A673 (cell line): ENCODE measurements around the gene FTO. TPM values are rescaled to one million over a fixed set of nuclear protein-coding genes. Genes with fewer than 3 reads are reported as not detected.

ENCODE experiments used
- BruUV-seq: library from RNA; stranded (reverse); fragments of 400-500 nt; replicated peaks from 2 replicates; lab custom pipeline; 2021; lab: Mats Ljungman, UMichigan
- CTCF ChIA-PET: fragments of 300-600 bp; sonication (Branson Sonifier 250); formaldehyde crosslinking; loops from one replicate; lab custom pipeline; 2022; ENCODE audit warnings: antibody characterized with exemption; lab: Charles Lee
- POLR2A ChIA-PET: fragments of 300-600 bp; sonication (Branson Sonifier 250); formaldehyde crosslinking; loops from one replicate; lab custom pipeline; 2022; ENCODE audit warnings: antibody characterized with exemption; ENCODE audit not compliant: low non-redundant PET; lab: Charles Lee
- DNase-seq: peaks from one replicate; pipeline ENCODE4 v3.0.0-alpha.2; 2015; ENCODE audit warnings: low spot score
- H3K27ac ChIP-seq: fragments of 200-600 bp; sonication (generic); 2 replicates; pipeline ENCODE4 v1.5.1; 2016; ENCODE audit warnings: mixed run types, low read depth, mild to moderate bottlenecking, mixed read lengths, antibody characterized with exemption, low read length; ENCODE audit not compliant: poor library complexity, severe bottlenecking
- H3K27me3 ChIP-seq: fragments of 200-600 bp; sonication (generic); replicated peaks from 2 replicates; pipeline ENCODE4 v1.6.1; 2017; ENCODE audit warnings: mixed run types, low read depth, mild to moderate bottlenecking, mixed read lengths, antibody characterized with exemption, low read length; ENCODE audit not compliant: insufficient read depth, poor library complexity
- H3K36me3 ChIP-seq: fragments of 200-600 bp; sonication (generic); 2 replicates; pipeline ENCODE4 v1.6.1; 2016; ENCODE audit warnings: mixed run types, mild to moderate bottlenecking, mixed read lengths, antibody characterized with exemption, low read length; ENCODE audit not compliant: insufficient read depth, poor library complexity, severe bottlenecking
- H3K4me1 ChIP-seq: fragments of 200-600 bp; sonication (generic); 2 replicates; pipeline ENCODE4 v1.6.1; 2017; ENCODE audit warnings: mixed run types, mild to moderate bottlenecking, mixed read lengths, antibody characterized with exemption, low read length; ENCODE audit not compliant: insufficient read depth, poor library complexity, severe bottlenecking
- H3K4me3 ChIP-seq: fragments of 200-600 bp; sonication (generic); 2 replicates; pipeline ENCODE4 v1.5.1; 2016; ENCODE audit warnings: low read depth, mixed run types, mild to moderate bottlenecking, mixed read lengths, low read length; ENCODE audit not compliant: poor library complexity, severe bottlenecking
- H3K9me3 ChIP-seq: fragments of 200-600 bp; sonication (generic); 2 replicates; pipeline ENCODE4 v1.6.1; 2016; ENCODE audit warnings: mixed run types, low read depth, mild to moderate bottlenecking, mixed read lengths, antibody characterized with exemption, low read length; ENCODE audit not compliant: poor library complexity, severe bottlenecking
- EZH2 ChIP-seq: fragments of 200-600 bp; sonication (generic); IDR thresholded peaks from 2 replicates; pipeline ENCODE4 v1.6.1; 2017; ENCODE audit warnings: borderline replicate concordance, low read depth, mild to moderate bottlenecking, mixed read lengths, antibody characterized with exemption, low read length; ENCODE audit not compliant: poor library complexity, severe bottlenecking
- intact Hi-C: fragments of 100-400 bp; cut with micrococcal nuclease; formaldehyde crosslinking; loops from one replicate; pipeline ENCODE4 v1.10.0; 2022; ENCODE audit not compliant: unreplicated experiment
- total RNA-seq: library from RNA; stranded (reverse); gene quantifications from 2 replicates; pipeline ENCODE4 v1.2.3, GENCODE V29; 2021
- TF ChIP-seq, protein P1 (sequence below): fragments of 300-800, 200-600 bp; sonication (generic); conservative IDR thresholded peaks from 2 replicates; pipeline ENCODE4 v1.5.1; 2017; ENCODE audit warnings: low read depth, mild to moderate bottlenecking, antibody characterized with exemption, low read length, moderate library complexity, mixed read lengths

FTO gene
- total RNA-seq, 1 experiment from 2014 or later, result 73.4 TPM

DNA sequence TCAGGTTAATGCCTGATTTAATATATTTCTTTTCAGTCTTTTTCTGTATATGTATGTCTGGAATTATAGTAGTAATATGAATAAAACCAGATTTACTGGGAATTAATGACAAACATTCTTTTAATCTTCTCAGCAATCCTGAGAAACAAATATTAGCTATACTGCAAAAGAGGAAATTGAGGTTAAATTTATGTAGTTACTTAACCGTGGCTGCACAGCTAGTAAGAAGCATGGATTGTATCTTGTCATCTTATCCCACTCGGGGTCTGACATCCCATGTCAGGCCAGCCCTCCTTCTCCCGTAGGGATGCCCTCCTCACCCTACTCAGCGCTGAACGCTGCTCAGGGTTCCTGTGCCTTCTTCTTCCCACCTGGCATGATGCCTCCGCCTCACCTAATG is 143.0 kb downstream of the FTO start:
- no TSS peak for BruUV-seq
- Histone ChIP-seq H3K27ac (no peak overlapping the region), H3K27me3 (no peaks in the 10 kb centered on the region), H3K4me1 (peaks cover 30% of the 10 kb centered on the region), H3K36me3 (no peaks in the 10 kb centered on the region), H3K9me3 (no peaks in the 10 kb centered on the region), H3K4me3 (no peak overlapping the region)
- no peak for DNase-seq
- POLR2A ChIA-PET, result no interaction called here
- intact Hi-C loops, result loop anchor here (10.0 kb wide), 1 partner anchor 142 kb away; the partner anchor contains the start of genes FTO and RPGRIP1L
- TF ChIP-seq, protein P1, sequence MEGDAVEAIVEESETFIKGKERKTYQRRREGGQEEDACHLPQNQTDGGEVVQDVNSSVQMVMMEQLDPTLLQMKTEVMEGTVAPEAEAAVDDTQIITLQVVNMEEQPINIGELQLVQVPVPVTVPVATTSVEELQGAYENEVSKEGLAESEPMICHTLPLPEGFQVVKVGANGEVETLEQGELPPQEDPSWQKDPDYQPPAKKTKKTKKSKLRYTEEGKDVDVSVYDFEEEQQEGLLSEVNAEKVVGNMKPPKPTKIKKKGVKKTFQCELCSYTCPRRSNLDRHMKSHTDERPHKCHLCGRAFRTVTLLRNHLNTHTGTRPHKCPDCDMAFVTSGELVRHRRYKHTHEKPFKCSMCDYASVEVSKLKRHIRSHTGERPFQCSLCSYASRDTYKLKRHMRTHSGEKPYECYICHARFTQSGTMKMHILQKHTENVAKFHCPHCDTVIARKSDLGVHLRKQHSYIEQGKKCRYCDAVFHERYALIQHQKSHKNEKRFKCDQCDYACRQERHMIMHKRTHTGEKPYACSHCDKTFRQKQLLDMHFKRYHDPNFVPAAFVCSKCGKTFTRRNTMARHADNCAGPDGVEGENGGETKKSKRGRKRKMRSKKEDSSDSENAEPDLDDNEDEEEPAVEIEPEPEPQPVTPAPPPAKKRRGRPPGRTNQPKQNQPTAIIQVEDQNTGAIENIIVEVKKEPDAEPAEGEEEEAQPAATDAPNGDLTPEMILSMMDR, result no peak
- TF ChIP-seq EZH2, result no peak
- CTCF ChIA-PET, result no interaction called here

DNA sequence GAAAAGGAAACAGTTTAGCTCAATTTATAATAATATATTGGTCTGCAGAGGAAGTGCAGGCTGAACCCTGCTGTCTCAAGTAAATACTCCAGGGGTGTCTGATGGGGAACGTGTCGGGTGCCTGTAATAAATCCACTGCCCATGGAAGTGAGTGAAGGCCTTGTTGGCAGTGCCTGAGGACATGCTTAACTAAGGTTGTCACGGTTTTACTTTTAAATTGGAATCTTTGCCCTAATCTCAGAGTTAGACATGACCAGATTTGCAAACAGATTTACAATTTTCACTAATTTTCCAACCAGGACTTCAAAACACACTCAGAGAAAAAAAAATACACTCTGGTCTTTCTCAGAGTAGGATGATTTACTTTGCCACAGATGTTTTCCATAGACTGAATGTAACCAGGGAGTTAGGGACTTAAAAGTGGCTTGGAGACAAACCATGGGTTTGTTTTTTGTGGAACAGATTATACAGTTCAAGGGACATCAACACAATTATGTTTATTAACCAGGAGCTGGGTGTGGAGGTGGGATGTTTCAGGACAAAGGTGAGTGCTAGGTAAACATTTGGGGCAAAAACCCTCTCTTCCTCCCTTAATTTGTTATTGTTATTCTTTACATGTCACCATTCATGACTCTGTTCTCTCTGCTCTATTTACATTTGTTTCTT is 144.5 kb downstream of the FTO start:
- Histone ChIP-seq H3K9me3 (no peaks in the 10 kb centered on the region), H3K4me3 (no peak overlapping the region), H3K27ac (no peak overlapping the region), H3K36me3 (no peaks in the 10 kb centered on the region), H3K4me1 (peaks cover 30% of the 10 kb centered on the region), H3K27me3 (no peaks in the 10 kb centered on the region)
- intact Hi-C loops, result loop anchor here (10.0 kb wide), 1 partner anchor 144 kb away; the partner anchor contains the start of genes FTO and RPGRIP1L
- DNase-seq, result peak; percentile 92
- BruUV-seq, result no TSS peak
- no peak for TF ChIP-seq EZH2
- TF ChIP-seq, protein P1, result no peak
- ChIA-PET CTCF (no interaction called here), POLR2A (interaction anchor here (0.6 kb wide), 1 partner anchor 32 kb away, joined by 3 read pairs; no protein-coding TSS in a partner anchor)

DNA sequence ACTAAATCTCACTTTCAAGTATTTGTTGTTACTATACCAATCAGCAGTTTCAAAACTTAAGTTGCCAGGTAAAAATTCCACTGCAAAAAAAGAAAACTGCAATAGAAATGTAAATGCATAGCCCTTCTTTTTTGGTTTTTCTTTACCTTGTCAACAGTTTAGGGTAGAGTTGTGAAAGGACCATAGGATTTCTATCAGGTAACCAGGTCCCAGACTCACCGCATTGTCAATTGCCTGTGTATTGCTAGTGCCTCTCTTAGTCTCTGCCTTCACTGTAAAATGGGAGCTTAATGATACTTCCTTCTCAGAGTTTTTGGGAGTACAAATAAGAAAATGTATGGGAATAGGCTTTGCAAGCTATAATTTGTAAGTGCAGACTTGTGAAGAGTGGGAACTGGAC is 145.0 kb downstream of the FTO start:
- CTCF ChIA-PET, result no interaction called here

More for the DNA sequence above, 145.0 kb downstream of the FTO start:
- intact Hi-C loops, result loop anchor here (10.0 kb wide), 1 partner anchor 144 kb away; the partner anchor contains the start of genes FTO and RPGRIP1L
- no peak overlapping the region for H3K27ac ChIP-seq
- H3K36me3 ChIP-seq, result no peaks in the 10 kb centered on the region
- H3K4me3 ChIP-seq, result no peak overlapping the region
- H3K9me3 ChIP-seq, result no peaks in the 10 kb centered on the region
- TF ChIP-seq, protein P1, result no peak
- TF ChIP-seq EZH2, result no peak
- POLR2A ChIA-PET, result no interaction called here
- no peak for DNase-seq
- H3K4me1 ChIP-seq, result peaks cover 30% of the 10 kb centered on the region
- BruUV-seq, result no TSS peak
- no peaks in the 10 kb centered on the region for H3K27me3 ChIP-seq
